Measurements from ENCODE around the gene HMGXB4.

DNA sequence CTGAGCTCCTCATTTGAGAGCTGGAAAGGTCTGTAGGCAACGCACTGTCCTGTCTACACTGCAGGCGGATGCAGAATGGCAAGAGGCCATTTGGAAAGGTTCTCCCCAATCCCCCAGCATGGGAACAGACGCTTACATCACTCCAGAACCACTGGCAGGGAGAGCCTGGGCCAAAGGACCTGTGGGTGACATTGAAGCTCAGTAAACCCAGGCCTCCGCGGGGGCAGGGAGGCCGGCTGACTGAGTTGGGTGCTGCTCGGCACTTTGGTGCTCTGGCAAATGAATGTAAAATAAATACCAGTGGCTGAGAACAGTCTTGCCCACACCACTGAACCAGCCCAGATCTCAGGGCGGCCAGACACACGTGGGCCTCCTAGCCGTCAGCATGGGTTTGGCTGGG is 64.8 kb downstream of the HMGXB4 start:
- TF ChIP-seq, protein P1, sequence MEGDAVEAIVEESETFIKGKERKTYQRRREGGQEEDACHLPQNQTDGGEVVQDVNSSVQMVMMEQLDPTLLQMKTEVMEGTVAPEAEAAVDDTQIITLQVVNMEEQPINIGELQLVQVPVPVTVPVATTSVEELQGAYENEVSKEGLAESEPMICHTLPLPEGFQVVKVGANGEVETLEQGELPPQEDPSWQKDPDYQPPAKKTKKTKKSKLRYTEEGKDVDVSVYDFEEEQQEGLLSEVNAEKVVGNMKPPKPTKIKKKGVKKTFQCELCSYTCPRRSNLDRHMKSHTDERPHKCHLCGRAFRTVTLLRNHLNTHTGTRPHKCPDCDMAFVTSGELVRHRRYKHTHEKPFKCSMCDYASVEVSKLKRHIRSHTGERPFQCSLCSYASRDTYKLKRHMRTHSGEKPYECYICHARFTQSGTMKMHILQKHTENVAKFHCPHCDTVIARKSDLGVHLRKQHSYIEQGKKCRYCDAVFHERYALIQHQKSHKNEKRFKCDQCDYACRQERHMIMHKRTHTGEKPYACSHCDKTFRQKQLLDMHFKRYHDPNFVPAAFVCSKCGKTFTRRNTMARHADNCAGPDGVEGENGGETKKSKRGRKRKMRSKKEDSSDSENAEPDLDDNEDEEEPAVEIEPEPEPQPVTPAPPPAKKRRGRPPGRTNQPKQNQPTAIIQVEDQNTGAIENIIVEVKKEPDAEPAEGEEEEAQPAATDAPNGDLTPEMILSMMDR (IDR thresholded peaks at IDR 0.05; ENCODE audit: low read depth, low read length, poor library complexity, severe bottlenecking): no peak
- TF ChIP-seq EZH2phosphoT487 (IDR thresholded peaks at IDR 0.05; ENCODE audit: borderline replicate concordance, low read length): no peak

Measured in DOHH2 (cell line).